DMS79 (cell line): Measurements from ENCODE around the gene ADAM19.
A peak's percentile ranks its signal among the peaks of the same experiment; 100 is the strongest.

ENCODE experiments used
- DNase-seq: peaks from one replicate; lab custom pipeline; 2025; lab: John Stamatoyannopoulos, UW

Gene ADAM19, protein sequence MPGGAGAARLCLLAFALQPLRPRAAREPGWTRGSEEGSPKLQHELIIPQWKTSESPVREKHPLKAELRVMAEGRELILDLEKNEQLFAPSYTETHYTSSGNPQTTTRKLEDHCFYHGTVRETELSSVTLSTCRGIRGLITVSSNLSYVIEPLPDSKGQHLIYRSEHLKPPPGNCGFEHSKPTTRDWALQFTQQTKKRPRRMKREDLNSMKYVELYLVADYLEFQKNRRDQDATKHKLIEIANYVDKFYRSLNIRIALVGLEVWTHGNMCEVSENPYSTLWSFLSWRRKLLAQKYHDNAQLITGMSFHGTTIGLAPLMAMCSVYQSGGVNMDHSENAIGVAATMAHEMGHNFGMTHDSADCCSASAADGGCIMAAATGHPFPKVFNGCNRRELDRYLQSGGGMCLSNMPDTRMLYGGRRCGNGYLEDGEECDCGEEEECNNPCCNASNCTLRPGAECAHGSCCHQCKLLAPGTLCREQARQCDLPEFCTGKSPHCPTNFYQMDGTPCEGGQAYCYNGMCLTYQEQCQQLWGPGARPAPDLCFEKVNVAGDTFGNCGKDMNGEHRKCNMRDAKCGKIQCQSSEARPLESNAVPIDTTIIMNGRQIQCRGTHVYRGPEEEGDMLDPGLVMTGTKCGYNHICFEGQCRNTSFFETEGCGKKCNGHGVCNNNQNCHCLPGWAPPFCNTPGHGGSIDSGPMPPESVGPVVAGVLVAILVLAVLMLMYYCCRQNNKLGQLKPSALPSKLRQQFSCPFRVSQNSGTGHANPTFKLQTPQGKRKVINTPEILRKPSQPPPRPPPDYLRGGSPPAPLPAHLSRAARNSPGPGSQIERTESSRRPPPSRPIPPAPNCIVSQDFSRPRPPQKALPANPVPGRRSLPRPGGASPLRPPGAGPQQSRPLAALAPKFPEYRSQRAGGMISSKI

DNA sequence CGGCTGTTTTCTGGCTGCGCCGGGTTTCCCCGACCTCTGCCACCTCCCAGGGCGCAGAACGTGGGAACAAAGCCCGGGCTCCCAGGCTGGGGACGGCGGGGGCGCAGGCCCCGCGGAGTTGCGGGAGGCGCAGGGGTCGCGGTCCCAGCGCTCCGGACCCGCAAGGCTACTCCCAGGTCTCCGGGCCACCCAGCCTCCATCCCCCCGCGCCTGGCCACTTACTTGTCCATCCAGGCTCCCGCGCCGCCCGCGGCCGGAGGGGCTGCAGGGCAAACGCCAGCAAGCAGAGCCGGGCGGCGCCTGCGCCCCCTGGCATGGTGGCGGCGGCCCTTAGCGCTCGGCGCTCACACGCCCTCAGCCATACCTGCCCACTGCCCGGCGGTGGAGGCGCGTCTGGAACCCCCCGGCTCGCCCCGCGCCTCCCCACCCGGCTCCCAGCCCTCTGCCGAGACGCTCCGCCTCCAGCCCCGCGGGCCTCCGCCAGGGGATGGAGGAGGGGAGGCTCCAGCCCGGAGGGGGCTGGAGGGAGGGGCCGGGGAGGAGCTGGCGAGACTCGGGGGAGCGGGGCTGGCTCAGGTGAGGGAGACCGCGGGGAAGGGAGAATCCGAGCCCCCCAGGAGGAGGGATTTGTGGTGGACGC, at the start of gene ADAM19:
ADAM19 (minus strand) TSS at position 395 of the 640 bp plus-strand sequence; CDS start at position 316, 79 bp downstream.
- peak; percentile 5 for DNase-seq

DNA sequence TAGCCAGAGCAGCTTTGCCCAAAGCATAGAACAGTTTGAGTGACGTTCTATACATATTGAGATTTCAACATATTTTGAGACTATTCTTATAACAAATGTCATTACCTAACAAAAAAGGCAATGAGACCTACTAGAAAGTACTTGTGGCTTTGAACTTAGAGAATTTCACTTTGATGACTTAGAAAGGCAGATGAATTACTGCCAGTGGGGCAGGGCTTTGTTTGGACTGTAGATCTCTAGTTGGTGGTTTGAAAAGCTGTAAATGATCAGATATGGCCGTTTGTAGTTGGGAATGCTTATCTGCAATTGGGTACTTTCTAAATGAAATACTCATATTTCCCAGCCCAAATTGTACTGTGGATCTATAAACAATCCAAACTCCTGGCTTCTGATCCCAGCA, 48.6 kb upstream of the ADAM19 start:
- no peak for DNase-seq

GRCh38 chr5:157620776-157621175, 45.2 kb upstream of the ADAM19 start:
- DNase-seq, result no peak

- no peak for DNase-seq
These were observed 42.7 kb upstream of the ADAM19 start for GRCh38 chr5:157618191-157618765.

GRCh38 chr5:157616785-157617184, 41.2 kb upstream of the ADAM19 start:
- DNase-seq, result no peak

- no peak for DNase-seq
These were observed 38.0 kb upstream of the ADAM19 start for GRCh38 chr5:157613385-157614245.

GRCh38 chr5:157612581-157612980, 37.0 kb upstream of the ADAM19 start:
- DNase-seq, result no peak

DNA sequence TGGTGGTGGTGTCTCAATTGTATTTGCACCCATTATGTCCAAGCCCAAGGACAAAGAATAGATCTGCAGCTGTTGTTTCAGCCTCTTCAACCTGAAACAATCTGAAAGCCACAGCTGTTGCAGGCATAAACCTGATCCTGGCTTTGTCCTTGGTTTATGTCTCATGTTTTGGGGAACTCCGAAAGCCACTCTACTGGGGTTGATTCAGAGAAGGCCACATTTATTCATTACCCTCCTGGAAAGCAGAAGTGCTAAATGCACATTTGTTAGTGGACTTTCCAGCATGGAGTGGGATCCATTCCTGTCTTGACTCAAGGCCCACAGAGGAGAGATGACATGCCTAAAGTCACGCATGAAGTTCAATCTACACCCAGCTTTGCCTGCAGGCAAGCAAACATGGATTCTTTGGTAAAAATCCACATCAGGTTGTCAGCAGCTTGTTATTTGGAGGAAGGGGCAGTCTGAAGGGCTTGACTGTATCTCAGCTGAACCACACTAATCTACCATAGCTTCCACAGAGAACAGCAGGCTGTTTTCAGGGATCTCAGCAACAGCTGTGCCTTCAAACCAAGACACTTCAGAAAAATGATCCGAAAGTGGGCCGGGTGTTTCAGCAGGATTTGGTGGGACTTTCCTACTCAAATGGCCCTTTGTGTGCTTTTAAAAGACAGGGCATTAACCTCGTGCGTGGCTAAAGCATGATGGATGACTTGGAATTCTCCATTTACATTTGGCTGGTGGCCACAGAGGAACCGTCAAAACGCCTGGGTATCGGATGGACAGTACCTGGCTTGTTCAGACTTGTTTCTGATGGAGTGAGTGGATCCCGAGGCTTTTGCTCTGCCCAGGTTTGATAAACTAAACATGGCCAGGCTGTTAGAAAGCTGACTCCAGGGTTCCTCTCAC, 36.2 kb upstream of the ADAM19 start:
- peak; percentile 72 for DNase-seq

GRCh38 chr5:157610990-157611389, 35.4 kb upstream of the ADAM19 start:
- no peak for DNase-seq

- DNase-seq, result no peak
These were observed 33.5 kb upstream of the ADAM19 start for GRCh38 chr5:157608972-157609565.

DNA sequence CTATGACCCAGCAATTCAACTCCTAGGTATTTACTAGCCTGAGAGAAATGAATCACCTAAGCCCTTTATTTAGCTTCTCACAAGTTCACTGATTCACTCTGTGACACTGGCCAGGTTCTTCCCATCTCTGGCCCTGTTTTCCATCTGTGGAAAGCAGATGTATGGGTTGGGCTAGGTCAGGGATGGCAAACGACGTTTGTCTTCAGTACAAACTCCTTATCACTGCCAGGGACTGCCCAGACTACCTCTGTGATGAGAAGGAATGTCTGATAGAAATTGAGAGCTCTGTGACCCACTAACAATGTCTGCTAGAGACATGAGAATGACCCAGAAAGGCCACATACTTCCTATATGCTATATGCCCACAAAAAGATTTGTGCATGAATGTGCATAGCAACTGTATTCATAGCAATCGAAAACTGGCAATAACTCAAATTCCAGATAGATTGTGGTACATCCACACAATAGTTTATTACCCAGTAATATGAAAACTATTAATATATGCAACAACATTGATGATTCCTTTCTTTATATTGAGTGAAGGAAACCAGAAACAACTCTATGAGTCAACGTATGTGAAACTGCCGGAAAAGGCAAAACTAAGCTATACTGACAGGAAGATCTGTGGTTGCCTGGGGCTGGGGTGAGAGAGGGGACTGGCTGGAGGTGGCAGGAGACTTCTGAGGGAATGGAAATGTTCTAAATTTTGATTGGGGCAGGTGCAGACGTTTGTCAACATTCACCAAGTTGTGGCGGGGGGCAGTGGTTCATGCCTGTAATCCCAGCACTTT, 32.0 kb upstream of the ADAM19 start:
- DNase-seq, result no peak

DNA sequence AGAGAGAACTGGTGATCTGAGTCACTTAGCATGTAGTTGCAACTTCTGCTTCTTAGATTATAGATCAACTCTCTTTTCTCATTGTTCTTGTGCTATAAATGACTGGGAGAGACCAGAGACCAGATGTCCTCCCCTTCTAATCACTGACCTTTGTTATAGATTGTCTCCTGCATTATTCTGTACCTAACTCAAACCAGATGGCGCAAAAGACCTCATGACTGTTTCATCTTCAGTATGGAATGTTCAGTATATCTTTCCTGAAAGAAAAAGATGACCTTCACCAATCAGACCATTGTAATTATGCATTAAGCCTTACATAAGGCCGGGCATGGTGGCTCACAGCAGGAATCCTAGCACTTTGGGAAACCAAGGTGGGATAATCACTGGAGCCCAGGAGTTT, 30.5 kb upstream of the ADAM19 start:
- DNase-seq, result no peak

GRCh38 chr5:157603333-157604190, 28.0 kb upstream of the ADAM19 start:
- DNase-seq, result no peak

DNA sequence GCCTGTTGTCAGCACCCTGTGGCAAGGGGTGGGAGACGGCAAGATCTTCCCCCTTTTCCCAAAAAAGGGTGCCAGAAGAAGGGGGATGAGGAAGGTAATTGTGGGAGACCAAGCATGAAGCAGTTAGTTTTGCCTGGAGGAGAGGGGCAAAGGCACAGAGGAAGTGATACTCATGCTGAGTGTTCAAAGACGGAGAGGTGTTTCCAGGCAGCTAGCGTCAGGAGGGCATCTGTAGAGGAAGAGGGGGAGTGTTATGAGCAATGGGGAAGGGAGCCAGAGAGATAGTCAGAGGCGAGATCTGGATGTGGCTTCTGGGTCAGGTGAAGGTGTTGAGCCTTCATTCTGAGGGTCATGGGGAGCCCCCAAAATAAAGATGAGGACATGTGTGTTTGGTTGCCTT, 26.9 kb upstream of the ADAM19 start:
- DNase-seq, result no peak

- DNase-seq, result no peak
These were observed 24.7 kb upstream of the ADAM19 start for GRCh38 chr5:157600252-157600651.

- no peak for DNase-seq
These were observed 24.0 kb upstream of the ADAM19 start for GRCh38 chr5:157599565-157599964.

GRCh38 chr5:157598350-157598936, 22.9 kb upstream of the ADAM19 start:
- DNase-seq, result no peak
